HG02623 (cell line): Measurements from ENCODE around the gene IFIT1B.
"Not testable (repeated sequence)": the region's sequence is repeated elsewhere in the genome, so short reads cannot be mapped to it uniquely, and the experiment has no call there.

Experiments
- ATAC-seq: cut with Tn5 transposase; IDR thresholded peaks from one replicate; pipeline ENCODE4 v1.9.1; 2021; ENCODE audit warnings: moderate library complexity; ENCODE audit not compliant: unreplicated experiment

The IFIT1B gene

DNA sequence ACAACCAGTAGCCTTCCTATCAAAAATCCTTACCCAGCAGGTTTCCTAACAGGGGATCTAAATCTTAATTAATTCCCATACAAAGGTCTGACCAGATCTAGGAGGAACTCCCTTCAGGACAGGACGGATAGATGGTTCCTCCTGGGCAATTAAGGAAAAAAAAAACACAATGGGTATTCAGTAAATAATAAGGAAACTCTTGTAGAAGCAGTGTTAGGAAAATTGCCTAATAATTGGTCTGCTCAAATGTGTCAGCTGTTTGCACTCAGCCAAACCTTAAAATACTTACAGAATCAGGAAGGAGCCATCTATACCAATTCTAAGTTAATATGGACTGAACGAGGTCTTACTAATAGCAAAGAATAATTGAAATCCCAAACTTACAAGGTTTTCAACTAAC lies 33.3 kb downstream of the IFIT1B start:
- not testable (repeated sequence) for ATAC-seq

DNA sequence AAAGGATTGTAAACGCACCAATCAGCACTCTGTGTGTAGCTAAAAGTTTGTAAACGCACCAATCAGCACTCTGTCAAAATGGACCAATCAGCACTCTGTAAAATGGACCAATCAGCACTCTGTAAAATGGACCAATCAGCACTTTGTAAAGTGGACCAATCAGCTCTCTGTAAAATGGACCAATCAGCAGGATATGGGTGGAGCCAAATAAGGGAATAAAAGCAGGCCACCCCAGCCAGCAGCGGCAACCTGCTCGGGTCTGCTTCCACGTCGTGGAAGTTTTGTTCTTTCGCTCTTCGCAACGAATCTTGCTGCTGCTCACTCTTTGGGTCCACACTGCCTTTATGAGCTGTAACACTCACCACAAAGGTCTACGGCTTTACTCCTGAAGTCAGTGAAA lies 34.4 kb downstream of the IFIT1B start:
- not testable (repeated sequence) for ATAC-seq

DNA sequence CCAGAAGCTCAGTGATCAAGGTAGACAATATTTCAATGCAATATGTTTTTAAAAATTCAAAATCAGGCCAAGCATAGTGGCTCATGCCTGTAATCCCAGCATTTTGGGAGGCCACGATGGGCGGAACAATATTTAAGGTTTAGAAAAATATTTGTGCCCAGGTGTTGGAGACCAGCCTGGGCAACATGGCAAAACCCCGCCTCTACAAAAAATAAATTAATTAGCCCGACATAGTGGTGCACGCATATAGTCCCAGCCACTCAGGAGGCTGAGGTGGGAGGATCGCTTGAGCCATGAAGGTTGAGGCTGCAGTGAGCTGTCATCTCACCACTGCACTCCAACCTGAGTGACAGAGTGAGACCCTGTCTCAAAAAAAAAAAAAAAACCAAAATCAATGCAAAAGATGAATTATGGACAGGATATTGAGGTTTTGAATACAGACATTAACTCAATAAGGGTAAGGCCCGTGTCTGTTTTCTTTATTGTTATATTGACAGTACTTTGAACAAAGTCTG lies 35.6 kb downstream of the IFIT1B start:
- ATAC-seq, result no peak

DNA sequence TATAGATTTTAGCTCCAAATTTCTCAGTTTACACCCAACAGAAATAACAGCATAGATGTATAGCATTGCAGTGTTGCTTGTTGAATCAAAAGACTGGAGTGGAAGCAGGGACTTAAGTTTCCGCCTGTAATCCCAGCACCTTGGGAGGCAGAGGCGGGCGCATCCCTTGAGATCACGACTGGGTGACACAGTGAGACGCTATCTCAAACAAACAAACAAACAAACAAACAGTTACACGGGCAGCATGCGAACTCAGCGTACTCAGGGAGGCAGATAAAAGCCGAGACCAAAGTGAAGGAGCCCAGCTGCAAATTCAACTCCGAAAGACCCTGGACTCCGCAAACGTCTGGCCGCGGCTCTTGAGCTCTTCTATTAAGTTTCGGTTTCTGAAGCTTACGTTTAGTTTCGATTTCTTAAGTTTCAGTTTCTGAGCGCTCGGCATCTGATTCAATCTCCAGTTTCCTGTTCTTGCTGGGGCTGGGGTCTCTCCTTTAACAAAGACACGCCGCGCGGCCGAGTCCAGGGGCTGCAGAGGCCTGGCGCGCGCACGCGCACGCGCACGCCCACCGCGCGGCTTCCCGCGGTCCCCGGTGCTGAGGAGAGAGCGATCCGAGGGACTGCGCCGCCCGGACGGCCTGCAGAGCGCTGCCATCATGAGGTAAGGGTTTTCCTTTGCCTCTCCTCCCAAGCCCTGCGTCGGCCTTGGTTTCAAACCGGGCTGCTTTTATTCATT lies 36.5 kb downstream of the IFIT1B start, which contains the start of gene IFIT5:
TSS of gene IFIT5 (plus strand) at position 423 of the 733 bp plus-strand sequence. CDS start at position 654, 231 bp downstream.
- peak; percentile 74 for ATAC-seq

DNA sequence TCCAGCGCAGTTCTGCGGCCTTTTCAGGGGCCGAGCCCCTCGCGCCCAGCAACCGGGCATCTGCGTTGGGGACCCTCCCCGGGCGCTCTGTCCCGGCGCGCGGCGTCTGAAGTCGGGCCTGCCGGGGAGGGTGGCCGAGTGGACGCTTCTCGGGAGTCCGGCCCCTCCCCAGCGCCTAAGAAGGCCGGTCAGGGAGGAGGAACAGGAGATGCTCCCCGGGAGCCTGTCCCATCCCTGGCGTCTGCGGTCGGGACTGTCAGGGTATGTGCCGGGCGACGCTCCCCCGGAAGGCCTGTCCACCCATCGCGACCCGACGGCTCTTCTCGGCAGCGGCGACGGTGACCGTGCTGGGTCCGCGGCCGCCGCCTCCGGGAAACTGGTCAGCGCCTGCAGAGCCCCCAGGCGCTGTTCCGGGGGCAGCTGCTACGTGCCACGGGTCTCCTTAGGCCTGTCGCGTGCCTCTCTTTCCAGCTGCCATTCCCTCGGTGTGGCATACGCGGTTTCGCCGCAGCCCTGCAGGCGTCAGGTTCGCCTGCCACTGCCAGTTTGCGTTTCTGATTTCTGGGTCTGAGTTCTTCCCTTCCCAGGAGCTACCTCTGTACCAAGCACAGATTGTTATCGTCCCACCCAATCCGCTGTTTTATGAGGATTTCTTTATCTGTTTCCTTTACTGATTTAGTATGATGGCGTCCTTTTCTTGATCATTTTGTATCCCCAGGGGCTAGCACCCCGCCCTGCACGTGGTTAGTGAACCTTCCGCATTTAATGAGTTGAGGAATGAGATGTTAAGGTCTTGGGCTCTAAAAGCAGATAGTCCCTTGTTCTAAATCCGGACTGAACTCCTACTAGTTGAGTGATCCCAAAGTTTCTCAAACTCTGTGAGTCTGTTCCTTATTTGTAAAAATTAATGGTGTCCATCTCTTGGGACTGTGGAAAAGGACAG lies 37.3 kb downstream of the IFIT1B start:
- ATAC-seq, result peak; percentile 31

DNA sequence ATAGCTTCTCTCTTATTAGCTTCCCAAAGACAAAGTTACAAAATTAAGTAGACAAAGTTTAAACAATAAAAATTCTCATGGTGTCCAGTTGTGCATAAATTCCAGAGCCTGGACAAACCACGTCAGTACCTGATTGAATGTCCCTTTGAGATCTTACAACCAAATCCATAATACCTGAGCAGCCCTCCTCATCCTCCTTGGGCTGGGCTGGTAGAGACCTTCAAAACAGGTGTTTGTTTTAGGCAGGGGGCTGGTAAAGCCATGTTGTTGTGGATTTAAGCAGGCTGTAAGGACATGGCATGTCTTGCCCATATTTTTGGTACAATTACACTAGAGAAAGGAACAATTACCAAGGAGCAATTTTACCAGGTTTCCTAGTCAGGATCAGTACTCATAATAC lies 38.6 kb downstream of the IFIT1B start:
- ATAC-seq, result no peak

DNA sequence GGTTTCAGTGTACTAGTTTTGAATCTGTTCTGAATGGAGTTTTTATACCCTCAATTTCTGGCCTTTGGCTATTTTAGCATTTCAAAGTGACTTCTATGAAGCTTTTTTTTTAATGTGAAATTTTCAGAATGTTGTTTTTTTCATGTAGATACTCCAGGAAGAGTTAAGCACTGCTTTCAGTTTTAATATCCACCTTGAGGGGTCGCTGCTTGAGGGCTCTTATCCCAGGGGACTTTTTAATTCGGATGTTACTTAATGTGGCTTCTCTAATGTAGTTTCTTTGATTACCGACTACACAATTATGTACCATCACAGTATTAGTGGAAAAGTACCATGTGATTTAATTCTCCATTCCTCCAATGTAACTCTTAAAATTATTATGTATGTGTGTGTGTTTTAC lies 41.7 kb downstream of the IFIT1B start:
- no peak for ATAC-seq

DNA sequence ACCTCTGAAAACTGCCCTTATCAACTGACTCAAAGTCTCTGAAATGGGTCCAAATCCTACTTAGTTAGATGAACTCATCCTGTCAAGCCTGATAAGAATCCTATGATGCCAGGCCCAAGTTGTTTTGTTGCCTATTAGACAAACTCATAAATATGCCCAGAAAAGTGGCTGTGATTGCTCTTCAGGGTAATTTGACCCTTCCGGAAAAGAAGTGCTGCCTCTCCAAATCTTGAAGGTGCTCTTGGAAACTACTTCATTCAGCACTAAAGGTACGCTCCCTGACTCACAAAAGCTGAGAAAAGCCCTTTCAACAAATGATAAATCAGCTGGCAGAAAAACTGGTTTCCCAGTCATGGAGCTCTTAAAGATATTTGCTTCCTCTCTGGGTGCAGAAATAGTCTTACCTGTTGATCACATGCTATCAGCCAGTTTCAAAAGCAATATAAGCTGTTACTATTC lies 43.2 kb downstream of the IFIT1B start:
- no peak for ATAC-seq

DNA sequence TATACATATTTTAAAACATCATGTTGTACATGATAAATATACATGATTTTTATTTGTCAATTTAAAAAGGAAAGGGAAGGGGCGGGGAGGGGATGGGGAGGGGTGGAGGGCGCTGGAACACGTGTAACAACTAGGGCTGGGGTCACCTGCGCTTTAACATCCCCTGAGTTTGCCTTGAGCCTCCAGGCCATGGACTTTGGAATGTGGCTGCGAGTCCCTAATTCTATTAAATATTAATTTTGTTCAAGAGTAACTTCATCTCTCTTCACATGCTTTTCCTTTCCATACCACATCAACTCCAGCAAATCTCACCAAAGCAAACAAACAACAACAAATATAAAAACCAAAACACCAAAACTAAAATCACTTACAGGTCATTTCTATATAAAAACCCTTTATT lies 47.1 kb downstream of the IFIT1B start:
- ATAC-seq, result no peak

DNA sequence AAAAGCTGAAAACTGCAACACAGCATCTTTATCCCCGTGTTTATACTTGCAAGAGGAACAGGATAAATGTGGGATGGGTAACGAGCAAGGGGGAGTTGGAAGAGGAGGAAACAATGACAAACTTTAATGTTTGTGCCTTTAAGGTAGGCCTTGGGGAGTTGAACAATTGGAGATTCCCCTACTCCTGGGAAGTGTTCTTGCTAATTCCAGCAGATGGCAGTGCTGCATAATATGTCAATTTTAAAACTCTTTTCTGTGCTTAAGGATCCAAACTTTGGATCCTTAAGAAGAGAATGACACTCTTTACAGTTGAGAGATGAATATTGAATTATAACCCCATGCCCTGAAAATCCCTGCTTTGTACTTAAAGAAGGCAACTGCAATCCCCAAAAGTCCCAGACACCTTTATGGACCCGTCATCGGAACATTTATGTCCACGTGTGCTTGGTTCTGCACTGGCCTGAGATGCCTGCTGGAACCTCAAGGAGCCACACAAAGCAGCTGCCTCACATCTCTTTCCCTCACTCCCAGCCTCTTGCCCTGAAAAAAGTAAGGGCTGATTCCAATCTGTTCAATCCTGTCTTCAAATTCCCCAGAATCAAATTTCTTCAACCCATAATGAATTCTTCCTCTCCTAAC lies 48.5 kb downstream of the IFIT1B start:
- ATAC-seq, result no peak

DNA sequence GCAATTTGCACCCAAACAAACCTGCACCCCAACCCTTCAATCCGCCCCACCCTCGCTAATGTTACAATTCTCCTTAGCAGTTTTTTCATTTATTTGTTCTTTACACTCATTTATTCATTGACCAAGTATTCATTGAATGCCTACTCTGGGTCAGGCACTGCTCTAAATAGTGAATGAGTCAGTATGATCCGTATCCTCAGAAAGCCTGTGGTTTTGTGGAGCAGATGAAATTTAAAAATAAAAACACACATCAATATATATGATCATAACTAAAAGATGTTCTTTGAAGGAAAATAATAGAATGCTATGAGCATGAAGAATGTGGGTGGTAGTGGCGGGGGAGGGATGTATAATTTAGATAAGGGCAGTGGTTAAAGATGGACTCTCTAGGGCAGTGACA lies 49.8 kb downstream of the IFIT1B start:
- no peak for ATAC-seq

DNA sequence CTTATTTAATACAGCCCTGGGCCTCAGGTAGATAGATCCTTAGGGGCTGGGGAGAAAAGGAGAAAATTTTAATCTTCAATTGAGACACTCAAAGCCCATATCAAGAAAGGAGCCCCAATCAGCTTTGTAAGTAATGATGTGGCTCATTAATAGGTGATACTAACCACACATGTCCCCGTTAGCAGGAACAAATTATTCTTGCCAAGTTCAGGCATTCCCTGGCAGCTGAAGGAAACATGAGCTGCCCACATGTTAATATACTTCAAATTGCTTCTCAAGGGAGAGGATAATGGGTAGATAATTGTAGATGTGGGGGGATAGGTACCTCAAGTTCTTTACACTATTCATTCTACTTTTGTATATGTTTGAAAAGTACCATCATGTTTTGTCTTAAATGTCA lies 51.0 kb downstream of the IFIT1B start:
- ATAC-seq, result no peak

DNA sequence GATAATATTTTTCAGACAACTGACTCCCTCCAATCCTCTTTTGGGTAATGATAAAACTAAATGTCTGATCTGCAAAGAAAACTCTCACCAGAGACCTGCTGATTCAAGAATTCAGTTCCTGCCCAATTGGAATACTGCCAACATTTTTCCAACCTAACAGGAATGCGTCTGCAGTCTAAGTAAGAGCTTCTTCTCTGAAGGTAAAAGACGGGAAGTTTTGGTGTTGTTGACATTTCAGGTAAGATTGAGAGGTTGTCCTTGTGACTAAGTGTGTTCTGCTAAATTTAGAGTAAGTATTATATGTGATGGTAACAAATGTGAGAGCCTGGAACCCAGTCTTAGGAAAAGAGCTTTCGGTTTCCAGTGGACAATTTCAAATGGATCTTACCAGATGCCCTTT lies 54.1 kb downstream of the IFIT1B start:
- no peak for ATAC-seq
